GM06990 (cell line): ENCODE results near the gene OR14A2.

Experiments used
- DNase-seq: peaks from one replicate; pipeline ENCODE4 v3.0.0-alpha.2; 2011; ENCODE audit not compliant: insufficient read length; ENCODE audit errors: extremely low read depth
- H3K27me3 ChIP-seq: replicated peaks from 2 replicates; pipeline ENCODE4 v1.6.0; 2011; ENCODE audit warnings: low read length; ENCODE audit not compliant: control insufficient read depth, insufficient read depth
- H3K36me3 ChIP-seq: 2 replicates; pipeline ENCODE4 v1.5.1; 2011; ENCODE audit warnings: low read length; ENCODE audit not compliant: control insufficient read depth, insufficient read depth
- H3K4me3 ChIP-seq: replicated peaks from 2 replicates; pipeline ENCODE4 v1.5.1; 2011; ENCODE audit warnings: low read depth, mild to moderate bottlenecking, control low read depth, low read length
- TF ChIP-seq, protein P1 (sequence below): IDR thresholded peaks from 2 replicates; pipeline ENCODE4 v1.5.1; 2011; ENCODE audit warnings: low read length, control low read depth, mild to moderate bottlenecking, inconsistent platforms; ENCODE audit not compliant: insufficient read depth, poor library complexity, severe bottlenecking

The OR14A2 gene

DNA sequence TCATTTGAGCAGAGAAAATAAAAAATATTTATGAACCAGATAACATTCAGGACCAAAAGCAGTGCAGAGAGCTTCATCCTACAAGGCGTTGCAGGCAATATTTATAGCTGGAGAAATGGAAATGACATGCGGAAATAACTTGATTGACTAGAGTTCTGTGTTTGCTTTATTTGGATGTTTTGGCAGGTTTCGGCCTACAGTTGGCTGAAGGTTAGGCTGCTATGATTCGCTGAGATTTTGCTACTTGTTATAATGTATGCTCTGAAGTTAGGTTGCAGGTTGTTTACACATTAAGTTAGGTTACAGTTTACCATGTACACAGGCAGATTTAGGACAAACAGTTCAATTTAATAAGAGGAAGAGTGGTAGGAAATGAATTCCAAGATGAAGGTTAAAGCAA is 67.8 kb downstream of the OR14A2 start:
- DNase-seq = no peak
- Histone ChIP-seq H3K27me3 (no peaks in the 10 kb centered on the region), H3K36me3 (no peaks in the 10 kb centered on the region), H3K4me3 (no peak overlapping the region)
- TF ChIP-seq, protein P1, sequence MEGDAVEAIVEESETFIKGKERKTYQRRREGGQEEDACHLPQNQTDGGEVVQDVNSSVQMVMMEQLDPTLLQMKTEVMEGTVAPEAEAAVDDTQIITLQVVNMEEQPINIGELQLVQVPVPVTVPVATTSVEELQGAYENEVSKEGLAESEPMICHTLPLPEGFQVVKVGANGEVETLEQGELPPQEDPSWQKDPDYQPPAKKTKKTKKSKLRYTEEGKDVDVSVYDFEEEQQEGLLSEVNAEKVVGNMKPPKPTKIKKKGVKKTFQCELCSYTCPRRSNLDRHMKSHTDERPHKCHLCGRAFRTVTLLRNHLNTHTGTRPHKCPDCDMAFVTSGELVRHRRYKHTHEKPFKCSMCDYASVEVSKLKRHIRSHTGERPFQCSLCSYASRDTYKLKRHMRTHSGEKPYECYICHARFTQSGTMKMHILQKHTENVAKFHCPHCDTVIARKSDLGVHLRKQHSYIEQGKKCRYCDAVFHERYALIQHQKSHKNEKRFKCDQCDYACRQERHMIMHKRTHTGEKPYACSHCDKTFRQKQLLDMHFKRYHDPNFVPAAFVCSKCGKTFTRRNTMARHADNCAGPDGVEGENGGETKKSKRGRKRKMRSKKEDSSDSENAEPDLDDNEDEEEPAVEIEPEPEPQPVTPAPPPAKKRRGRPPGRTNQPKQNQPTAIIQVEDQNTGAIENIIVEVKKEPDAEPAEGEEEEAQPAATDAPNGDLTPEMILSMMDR = no peak

DNA sequence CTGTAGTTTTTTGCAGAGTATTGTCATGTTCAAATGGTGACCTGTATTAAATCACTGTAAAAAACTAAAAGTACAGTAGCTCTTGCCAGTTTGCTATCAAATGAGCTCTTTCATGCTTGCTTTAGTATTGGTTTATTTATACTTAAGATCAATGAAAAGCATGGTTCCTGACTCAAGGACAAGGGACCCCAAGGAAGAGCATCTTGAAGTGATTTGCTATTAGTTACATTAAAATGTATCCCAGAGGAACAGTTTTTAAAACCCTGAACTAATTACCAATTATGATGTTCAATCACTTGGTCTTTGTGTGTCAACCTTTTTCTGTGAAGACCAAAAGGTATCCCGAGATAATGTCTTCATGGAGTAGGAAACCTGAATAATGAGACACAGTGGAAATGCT is 68.3 kb downstream of the OR14A2 start, which contains the start of gene OR13G1:
OR13G1 (minus strand) TSS at position 101 of the 400 bp plus-strand sequence. CDS start 6,698 bp downstream, outside the sequence.
- H3K36me3 ChIP-seq = no peaks in the 10 kb centered on the region
- no peak for DNase-seq
- TF ChIP-seq, protein P1 = no peak
- H3K4me3 ChIP-seq = no peak within 1 kb of the TSS
- H3K27me3 ChIP-seq = no peaks in the 10 kb centered on the region
